HepG2 (cell line): ENCODE measurements around the gene PLCG1. TPM values are rescaled to one million over a fixed set of nuclear protein-coding genes. Genes with fewer than 3 reads are reported as not detected.
A peak's percentile ranks its signal among the peaks of the same experiment; 100 is the strongest.

Experiments
- ADNP ChIP-seq: sonication (generic); formaldehyde crosslinking; IDR thresholded peaks from 2 replicates; pipeline ENCODE4 v1.4.0; 2020; ENCODE audit warnings: missing genetic modification reagents
- AKNA ChIP-seq: sonication (generic); formaldehyde crosslinking; IDR thresholded peaks from 2 replicates; pipeline ENCODE4 v1.4.0; 2020; ENCODE audit warnings: missing genetic modification reagents, borderline replicate concordance
- BRF2 ChIP-seq: sonication (generic); formaldehyde crosslinking; IDR thresholded peaks from 2 replicates; pipeline ENCODE4 v1.8.1; 2022; ENCODE audit warnings: mild to moderate bottlenecking, missing genetic modification reagents
- DNMT3B ChIP-seq: conservative IDR thresholded peaks from 2 replicates; pipeline ENCODE4 v1.6.1; 2016; ENCODE audit warnings: missing biosample characterization, control low read depth
- GATA4 ChIP-seq: sonication (generic); IDR thresholded peaks from 2 replicates; pipeline ENCODE4 v1.6.1; 2016; ENCODE audit warnings: antibody characterized with exemption, low read depth, borderline replicate concordance
- MIXL1 ChIP-seq: IDR thresholded peaks from 2 replicates; pipeline ENCODE4 v1.6.1; 2016
- MTERF4 ChIP-seq: sonication (generic); formaldehyde crosslinking; IDR thresholded peaks from 2 replicates; pipeline ENCODE4 v1.8.0; 2023; ENCODE audit warnings: mild to moderate bottlenecking, missing genetic modification reagents
- PTBP1 ChIP-seq: fragments of 200-400 bp; formaldehyde crosslinking; IDR thresholded peaks from 2 replicates; pipeline ENCODE4 v1.6.1; 2018; ENCODE audit warnings: low read length, low read depth; ENCODE audit not compliant: poor library complexity, severe bottlenecking
- RCOR2 ChIP-seq: IDR thresholded peaks from 2 replicates; pipeline ENCODE4 v1.6.1; 2016; ENCODE audit warnings: missing biosample characterization, missing genetic modification reagents
- ZMYM2 ChIP-seq: sonication (generic); formaldehyde crosslinking; IDR thresholded peaks from 2 replicates; pipeline ENCODE4 v1.8.0; 2022; ENCODE audit warnings: mild to moderate bottlenecking, missing genetic modification reagents
- ZNF292 ChIP-seq: sonication (generic); formaldehyde crosslinking; IDR thresholded peaks from 2 replicates; pipeline ENCODE4 v1.8.1; 2022; ENCODE audit warnings: mild to moderate bottlenecking, low read depth, missing genetic modification reagents, borderline replicate concordance
- ZNF577 ChIP-seq: sonication (generic); formaldehyde crosslinking; IDR thresholded peaks from 2 replicates; pipeline ENCODE4 v1.4.0; 2020; ENCODE audit warnings: mild to moderate bottlenecking, low read depth, missing genetic modification reagents, borderline replicate concordance
- ZNF687 ChIP-seq: sonication (generic); formaldehyde crosslinking; IDR thresholded peaks from 2 replicates; pipeline ENCODE4 v1.5.1; 2020; ENCODE audit warnings: mild to moderate bottlenecking, missing genetic modification reagents, moderate library complexity
- ZNF800 ChIP-seq: sonication (generic); formaldehyde crosslinking; IDR thresholded peaks from 2 replicates; pipeline ENCODE4 v1.4.0; 2020; ENCODE audit warnings: missing genetic modification reagents
- ZNF850 ChIP-seq: sonication (generic); formaldehyde crosslinking; conservative IDR thresholded peaks from 2 replicates; pipeline ENCODE4 v1.9.0; 2021; ENCODE audit warnings: mild to moderate bottlenecking, missing genetic modification reagents
- polyA plus RNA-seq, 8 experiments: library from polyadenylated mRNA; depleted of rRNA in 3 of 8; stranded (reverse) in 7 of 8; unstranded in 1 of 8; fragments of >200 nt; fragmentation: Illumina TruSeq in 4 of 8; extraction: Trizol in 4 of 8; gene quantifications; 2 replicates each; pipeline versions ENCODE4 v1.2.1 to v1.2.3, GENCODE V29; 2011 to 2016; ENCODE audit warnings: low read depth in 4 of 8, missing spikeins in 1 of 8, mixed read lengths in 1 of 8; ENCODE audit not compliant: insufficient read depth in 1 of 8
- total RNA-seq, 5 experiments: library from RNA; depleted of rRNA; stranded (reverse); fragments of >200 nt; fragmentation: Illumina TruSeq; extraction: Trizol; gene quantifications; 2 replicates each; pipeline ENCODE4 v1.2.3, GENCODE V29; 2016; ENCODE audit warnings: low read depth in 1 of 5

Gene PLCG1
- total and polyA plus RNA-seq, 2 of the 13 experiments (the other 11 are each of a cell fraction or from before 2014, with no cell fraction given), result 85.3 to 158 TPM

- no peak for TF ChIP-seq AKNA (CRISPR knock-in tag)
- no peak for TF ChIP-seq ZNF800
- TF ChIP-seq ADNP (CRISPR knock-in tag), result no peak
- TF ChIP-seq ZNF292 (CRISPR knock-in tag), result no peak
- TF ChIP-seq MTERF4 (CRISPR knock-in tag), result no peak
- no peak for TF ChIP-seq ZNF577 (CRISPR knock-in tag)
- TF ChIP-seq DNMT3B (CRISPR knock-in tag), result no peak
- TF ChIP-seq ZNF850 (CRISPR knock-in tag), result no peak
- no peak for TF ChIP-seq GATA4
- TF ChIP-seq RCOR2, result peak; percentile 62; the same call in 1 of the 2 replicates
- no peak for TF ChIP-seq PTBP1
- no peak for TF ChIP-seq ZMYM2 (CRISPR knock-in tag)
- TF ChIP-seq ZNF687 (CRISPR knock-in tag), result no peak
- no peak for TF ChIP-seq BRF2 (CRISPR knock-in tag)
- TF ChIP-seq MIXL1, result 0 out of 2 replicates have a peak, but pooled peaks have one; percentile 18
Measured at GRCh38 chr20:41110930-41111577, 26.3 kb upstream of the PLCG1 start (continued).
